GM20431 (cell line): ENCODE results near the gene PAIP2B.
"Not testable (repeated sequence)": the region's sequence is repeated elsewhere in the genome, so short reads cannot be mapped to it uniquely, and the experiment has no call there.

ENCODE experiments used
- in situ Hi-C: fragments of 300-500 bp; cut with MseI, MboI; formaldehyde crosslinking; loops from one replicate; pipeline ENCODE4 v1.15.0; 2020; ENCODE audit warnings: low sequenced_read_pairs; ENCODE audit not compliant: unreplicated experiment

Gene PAIP2B

GRCh38 chr2:71223767-71224333, 3.1 kb downstream of the PAIP2B start:
- in situ Hi-C loops = no loop called here

- in situ Hi-C loops = no loop called here
Measured at GRCh38 chr2:71220743-71221142, 6.2 kb downstream of the PAIP2B start.

- in situ Hi-C loops = no loop called here
Measured at GRCh38 chr2:71216501-71216900, 10.4 kb downstream of the PAIP2B start.

- in situ Hi-C loops = no loop called here
Measured at GRCh38 chr2:71215447-71215846, 11.5 kb downstream of the PAIP2B start.

GRCh38 chr2:71212336-71212735, 14.6 kb downstream of the PAIP2B start:
- in situ Hi-C loops = no loop called here

- in situ Hi-C loops = no loop called here
Measured at GRCh38 chr2:71210292-71210691, 16.6 kb downstream of the PAIP2B start.

- in situ Hi-C loops = no loop called here
Measured at GRCh38 chr2:71208756-71209155, 18.1 kb downstream of the PAIP2B start.

- in situ Hi-C loops = no loop called here
Measured at GRCh38 chr2:71207601-71208000, 19.3 kb downstream of the PAIP2B start.

GRCh38 chr2:71206271-71206670, 20.6 kb downstream of the PAIP2B start:
- in situ Hi-C loops = no loop called here

- in situ Hi-C loops = no loop called here
Measured at GRCh38 chr2:71191570-71191943, 35.3 kb downstream of the PAIP2B start.

GRCh38 chr2:71190656-71191569, 36.0 kb downstream of the PAIP2B start:
- in situ Hi-C loops = no loop called here

- in situ Hi-C loops = no loop called here
Measured at GRCh38 chr2:71187589-71187988, 39.3 kb downstream of the PAIP2B start.

- in situ Hi-C loops = no loop called here
Measured at GRCh38 chr2:71186973-71187372, 39.9 kb downstream of the PAIP2B start.

- in situ Hi-C loops = not testable (repeated sequence)
Measured at GRCh38 chr2:71183306-71184115, 43.4 kb downstream of the PAIP2B start.

- in situ Hi-C loops = no loop called here
Measured at GRCh38 chr2:71181316-71181715, 45.6 kb downstream of the PAIP2B start.

- in situ Hi-C loops = not testable (repeated sequence)
Measured at GRCh38 chr2:71178836-71179235, 48.1 kb downstream of the PAIP2B start.

GRCh38 chr2:71174207-71174606, 52.7 kb downstream of the PAIP2B start:
- in situ Hi-C loops = no loop called here

- in situ Hi-C loops = no loop called here
Measured at GRCh38 chr2:71173096-71173495, 53.8 kb downstream of the PAIP2B start.

GRCh38 chr2:71166812-71167211, 60.1 kb downstream of the PAIP2B start:
- in situ Hi-C loops = no loop called here

GRCh38 chr2:71157124-71157793, 69.6 kb downstream of the PAIP2B start:
- in situ Hi-C loops = no loop called here
